Stimulated activated naive CD4-positive, alpha-beta T cell (primary cell): ENCODE measurements around the gene FAM3D.
A peak's percentile ranks its signal among the peaks of the same experiment; 100 is the strongest.

Source experiments
- DNase-seq, 6 experiments: peaks; one replicate each; lab custom pipeline; 2025; lab: John Stamatoyannopoulos, UW

Gene FAM3D

GRCh38 chr3:58656631-58657030 lies 9.9 kb downstream of the FAM3D start:
- no peak for DNase-seq

- no peak for DNase-seq
Measured at GRCh38 chr3:58654466-58654865, 12.1 kb downstream of the FAM3D start.

DNA sequence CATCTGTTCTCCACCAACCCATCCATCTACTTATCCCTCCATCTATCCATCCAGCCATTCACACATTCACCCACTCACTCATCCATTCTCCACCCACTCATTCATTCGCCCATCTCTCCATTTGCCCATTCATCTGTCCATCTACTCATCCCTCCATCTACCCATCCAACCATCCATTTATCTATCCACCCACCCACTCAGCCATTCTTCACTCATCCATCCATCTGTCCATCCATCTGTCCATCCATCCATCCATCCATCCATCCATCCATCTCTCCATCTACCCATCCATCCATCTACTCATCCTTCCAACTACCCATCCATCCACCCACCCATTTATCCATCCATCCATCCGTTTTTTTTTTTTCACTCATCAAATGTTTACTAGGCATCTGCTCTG lies 13.9 kb downstream of the FAM3D start:
- DNase-seq = no peak

DNA sequence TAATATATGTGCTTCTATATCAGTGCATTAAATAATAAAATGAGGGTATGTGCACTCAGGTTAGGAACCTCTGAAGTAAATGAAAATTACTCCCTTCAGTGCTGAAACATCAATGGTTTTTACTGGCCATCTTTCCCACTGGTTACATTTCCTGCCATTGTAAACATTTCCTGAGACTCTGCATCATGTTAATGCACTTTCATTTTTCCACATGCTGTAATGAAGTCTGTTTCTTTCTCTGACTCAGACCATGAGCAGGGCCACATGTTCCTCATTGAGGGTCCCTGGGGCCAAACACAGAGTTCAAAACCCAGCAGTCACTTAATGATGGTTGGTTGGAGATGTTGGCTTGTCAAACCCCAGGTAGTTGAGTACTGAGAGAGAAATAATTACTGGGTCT lies 15.3 kb downstream of the FAM3D start:
- DNase-seq = no peak

DNA sequence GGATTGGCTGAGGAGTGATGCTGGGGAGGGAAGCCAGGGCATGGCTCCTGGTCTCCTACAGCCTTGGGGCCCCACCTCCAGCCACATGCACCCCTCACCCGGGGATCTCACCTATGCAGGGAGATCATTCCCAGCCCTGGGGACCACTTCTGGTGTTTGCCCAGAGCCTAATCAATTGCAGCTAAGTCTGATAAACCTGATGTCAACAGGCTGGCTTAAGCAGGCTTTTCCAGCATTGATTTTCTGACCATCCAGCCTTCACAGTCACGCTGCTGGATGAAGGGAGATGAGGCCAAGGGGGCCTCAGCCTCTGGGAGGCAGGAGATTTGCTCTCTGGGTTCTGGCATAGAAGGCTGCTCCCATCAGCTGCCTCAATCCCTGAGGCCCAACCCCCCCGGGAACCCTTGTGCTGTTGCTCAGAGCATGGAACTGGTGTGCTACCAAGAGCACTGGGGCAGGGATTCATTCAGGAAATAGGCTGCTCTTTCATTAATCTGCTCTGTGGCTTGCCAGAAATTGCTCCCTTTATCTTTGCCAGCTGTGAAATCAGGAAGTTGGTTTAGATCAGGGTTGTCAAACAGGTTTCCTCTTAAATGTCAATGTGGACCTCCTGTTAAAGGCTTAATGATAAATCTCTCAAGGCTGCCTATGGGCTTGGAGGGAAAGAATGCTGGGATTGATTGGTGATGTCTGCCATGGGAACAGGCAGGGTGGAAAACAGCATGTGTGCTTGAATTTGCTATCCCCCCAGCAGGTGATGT lies 19.0 kb downstream of the FAM3D start:
- DNase-seq = no peak

DNA sequence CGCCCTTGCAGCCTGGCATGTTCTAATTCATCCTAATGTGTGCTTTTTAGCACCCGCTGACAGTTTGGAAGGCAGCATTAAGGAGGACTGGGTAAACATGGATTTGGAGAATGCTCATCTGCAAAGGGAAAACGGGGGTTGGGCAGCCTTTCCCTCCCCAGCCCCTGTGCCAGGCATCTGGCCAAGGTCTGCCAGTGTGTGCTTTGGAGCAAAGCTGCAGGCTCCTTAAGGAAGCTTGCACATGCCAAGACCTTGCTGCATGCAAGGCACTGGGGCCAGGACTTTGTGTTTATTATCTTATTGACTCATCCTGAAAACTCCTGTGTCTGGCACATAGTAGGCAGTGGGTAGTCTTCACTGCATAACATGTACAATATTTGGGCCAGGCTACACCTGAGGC lies 20.1 kb downstream of the FAM3D start:
- no peak for DNase-seq

DNA sequence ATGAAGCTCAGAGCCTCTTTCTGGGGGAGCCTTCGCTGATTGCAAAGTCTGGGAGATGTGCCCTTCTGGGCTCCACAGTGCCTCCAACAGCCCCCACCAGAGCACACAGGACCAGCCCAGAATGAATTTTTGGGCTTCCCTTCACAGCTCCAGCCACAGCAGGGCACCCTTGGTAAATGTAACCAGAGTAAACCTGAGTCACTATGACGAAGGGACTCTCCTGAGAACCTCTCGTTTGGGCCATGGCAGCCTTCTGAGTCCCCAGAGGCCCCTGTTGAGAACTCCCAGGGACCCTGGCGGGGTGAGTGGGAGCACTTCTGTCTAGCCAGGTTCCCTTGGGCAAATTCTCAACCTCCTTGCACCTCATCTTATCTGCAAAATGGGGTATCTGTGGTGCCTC lies 20.8 kb downstream of the FAM3D start:
- DNase-seq = no peak

DNA sequence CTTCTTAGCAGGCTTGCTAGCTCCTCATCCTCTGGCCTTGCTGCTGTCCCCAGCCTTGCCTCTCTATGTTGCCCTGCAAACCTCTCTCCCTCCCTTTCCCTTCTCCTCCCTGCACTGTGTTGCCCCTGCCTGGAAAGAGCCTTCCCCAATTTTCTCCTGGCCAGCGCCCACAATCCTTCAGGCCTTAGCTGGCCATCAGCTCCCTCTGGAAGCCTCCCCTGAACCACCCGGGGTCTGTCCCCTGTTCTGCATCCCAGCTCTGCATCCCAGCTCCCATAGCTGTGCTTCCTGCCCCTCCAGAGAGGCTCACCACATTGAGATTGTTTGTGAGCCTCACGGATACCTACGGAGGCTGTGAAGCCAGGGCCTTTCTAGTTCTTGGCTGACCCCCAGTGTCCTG lies 23.7 kb downstream of the FAM3D start:
- no peak for DNase-seq

DNA sequence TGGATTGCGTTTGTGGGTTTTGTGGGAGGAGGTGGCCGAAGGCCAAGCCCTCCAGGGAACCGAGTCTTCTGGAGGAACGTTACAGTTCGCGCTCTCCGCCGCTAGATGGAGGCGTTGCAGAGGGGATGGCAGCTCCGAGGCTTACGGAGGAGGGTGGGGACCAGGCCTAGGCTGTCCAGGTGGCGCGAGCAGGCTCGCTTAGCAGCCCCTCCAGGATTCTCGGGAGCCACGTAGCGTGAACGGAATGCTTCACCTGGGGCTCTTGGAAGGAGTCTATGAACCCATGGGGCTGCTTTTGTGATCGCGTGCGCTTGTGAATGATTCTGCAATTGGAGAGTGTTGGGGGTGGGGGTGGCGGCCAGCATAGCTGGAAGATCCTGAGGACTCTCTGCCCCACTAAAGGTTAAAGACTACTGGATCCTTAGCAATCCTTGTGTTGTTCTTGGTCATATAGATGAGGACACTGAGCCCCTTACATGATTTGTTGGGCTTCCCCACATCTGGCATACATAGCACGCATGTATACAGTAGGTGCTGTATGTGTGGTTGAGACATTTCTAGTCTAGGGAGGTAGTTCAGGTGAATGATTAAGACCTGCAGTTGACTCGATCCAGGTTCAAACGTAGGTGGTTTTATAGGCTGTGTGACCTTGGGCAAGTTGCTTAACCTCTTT lies 25.7 kb downstream of the FAM3D start:
- DNase-seq = peak in 5 of 6 experiments; percentile 5 to 27 (median 15)

GRCh38 chr3:58639842-58640241 lies 26.7 kb downstream of the FAM3D start:
- no peak for DNase-seq

- DNase-seq = no peak
Measured at GRCh38 chr3:58639001-58639400, 27.6 kb downstream of the FAM3D start.

- DNase-seq = no peak
Measured at GRCh38 chr3:58638591-58638990, 28.0 kb downstream of the FAM3D start.

DNA sequence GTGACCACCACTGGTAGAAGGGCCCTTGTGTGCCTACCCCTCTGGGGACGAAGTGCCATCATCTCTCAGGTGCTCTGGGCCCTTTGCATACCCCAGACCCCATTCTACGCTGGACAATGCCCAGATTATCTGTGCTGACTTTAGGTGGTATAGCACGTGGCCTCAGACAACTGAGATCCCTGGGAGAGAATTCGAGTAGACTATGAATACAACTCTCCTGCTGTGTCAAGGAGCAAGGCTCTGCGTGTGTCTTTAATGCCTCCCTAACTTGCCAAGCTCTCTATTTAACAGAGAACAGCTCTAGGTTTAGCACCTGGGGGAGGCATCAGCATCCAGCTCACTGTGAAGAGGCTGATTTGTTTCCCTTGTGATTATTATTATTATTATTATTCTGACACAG lies 29.1 kb downstream of the FAM3D start:
- DNase-seq = no peak

- DNase-seq = no peak
Measured at GRCh38 chr3:58635371-58636285, 30.9 kb downstream of the FAM3D start.

DNA sequence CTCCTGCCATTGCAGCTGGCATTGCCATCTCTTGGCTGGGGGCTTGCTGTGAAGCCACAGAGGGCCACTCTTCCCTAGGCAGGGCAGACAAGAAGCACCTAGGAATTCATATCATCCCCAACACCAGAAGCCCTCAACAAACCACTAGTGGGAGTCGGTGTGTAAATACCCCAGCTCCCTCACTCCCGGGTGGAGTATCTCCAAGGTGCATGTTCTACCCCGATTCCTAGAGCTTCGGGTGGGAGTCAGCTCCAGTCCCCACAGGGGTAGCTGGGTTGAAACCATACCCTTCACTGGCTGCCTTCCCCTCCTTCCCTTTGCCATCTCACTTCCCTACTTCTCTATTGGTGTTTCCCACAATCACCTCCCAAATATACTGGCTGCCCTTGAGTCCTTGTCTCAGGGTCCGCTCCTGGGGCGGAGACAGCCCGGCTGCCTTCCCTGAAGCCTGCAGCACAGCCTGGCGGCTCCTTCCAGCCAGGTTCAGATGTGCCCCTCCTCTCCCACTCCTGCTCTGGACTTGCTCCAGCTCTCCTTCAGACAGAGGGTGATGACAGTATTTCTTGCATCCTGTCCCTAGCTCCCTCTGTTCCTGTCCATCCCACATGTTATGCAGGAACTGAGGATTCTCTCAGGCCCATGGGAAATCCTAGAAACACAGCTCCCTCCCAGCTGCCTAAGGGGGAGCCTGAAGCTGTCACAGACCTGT lies 33.3 kb downstream of the FAM3D start:
- DNase-seq = no peak

- no peak for DNase-seq
Measured at GRCh38 chr3:58631742-58632141, 34.8 kb downstream of the FAM3D start.

GRCh38 chr3:58630710-58631092 lies 35.9 kb downstream of the FAM3D start:
- no peak for DNase-seq

DNA sequence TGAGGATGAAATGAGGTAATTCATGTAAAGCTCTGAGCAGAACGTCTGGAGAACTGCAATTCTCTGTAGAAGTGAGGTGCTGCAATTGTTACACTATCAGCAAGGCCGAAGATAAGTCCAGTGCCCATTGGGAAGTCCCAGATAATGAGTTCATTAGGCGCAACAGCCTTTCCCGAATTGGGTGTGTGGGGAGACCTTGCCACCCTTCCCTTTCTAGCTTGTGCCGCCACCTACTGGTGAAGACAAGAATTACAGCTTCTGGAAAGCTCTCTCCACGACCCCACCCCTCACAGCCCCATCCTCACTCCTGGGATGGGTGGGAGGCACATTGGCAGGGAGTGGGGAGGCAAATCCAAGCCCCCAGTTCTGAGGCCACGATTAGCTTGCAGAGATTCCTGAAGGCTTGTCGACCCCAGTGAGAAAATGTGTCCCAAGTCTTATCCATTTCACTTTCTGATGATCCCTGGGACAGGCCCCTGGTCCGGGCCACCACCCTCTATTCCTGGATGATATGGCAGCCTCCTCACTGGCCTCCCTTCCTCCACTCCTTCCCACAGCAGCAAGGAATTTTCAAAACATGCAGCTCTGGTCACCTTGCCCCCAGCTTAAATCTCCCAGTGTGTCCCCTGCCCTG lies 36.4 kb downstream of the FAM3D start:
- peak; percentile 4 to 56 (median 29) for DNase-seq

- no peak for DNase-seq
Measured at GRCh38 chr3:58629629-58630028, 36.9 kb downstream of the FAM3D start.

- DNase-seq = no peak
Measured at GRCh38 chr3:58628823-58629562, 37.6 kb downstream of the FAM3D start.

DNA sequence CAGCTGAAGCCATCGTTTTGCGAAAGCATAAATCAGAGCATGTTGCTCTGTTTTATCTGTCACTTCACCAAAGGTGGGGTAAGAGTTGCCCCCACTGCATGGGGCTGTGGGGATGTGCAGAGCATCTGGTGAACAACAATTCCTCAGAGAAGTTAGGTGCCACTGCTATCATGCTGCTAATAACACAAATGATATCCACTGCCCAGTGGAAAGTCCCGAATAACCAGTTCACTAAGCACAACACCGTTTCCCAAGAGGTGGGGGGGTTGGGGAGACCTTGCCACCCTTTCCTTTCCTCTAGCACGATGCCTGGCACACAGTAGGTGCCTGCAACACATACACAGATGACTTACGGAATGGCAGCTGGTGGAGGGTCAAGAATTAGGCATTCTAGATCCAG lies 38.6 kb downstream of the FAM3D start:
- DNase-seq = no peak
